Measurements from ENCODE around the gene KCNJ2. TPM values are rescaled to one million over a fixed set of nuclear protein-coding genes. Genes with fewer than 3 reads are reported as not detected.

Gene KCNJ2
- total and polyA plus RNA-seq, 10 of the 15 experiments (the other 5 are each of a cell fraction or from before 2014, with no cell fraction given), result 1.6 to 10.1 (median 3.2) TPM

DNA sequence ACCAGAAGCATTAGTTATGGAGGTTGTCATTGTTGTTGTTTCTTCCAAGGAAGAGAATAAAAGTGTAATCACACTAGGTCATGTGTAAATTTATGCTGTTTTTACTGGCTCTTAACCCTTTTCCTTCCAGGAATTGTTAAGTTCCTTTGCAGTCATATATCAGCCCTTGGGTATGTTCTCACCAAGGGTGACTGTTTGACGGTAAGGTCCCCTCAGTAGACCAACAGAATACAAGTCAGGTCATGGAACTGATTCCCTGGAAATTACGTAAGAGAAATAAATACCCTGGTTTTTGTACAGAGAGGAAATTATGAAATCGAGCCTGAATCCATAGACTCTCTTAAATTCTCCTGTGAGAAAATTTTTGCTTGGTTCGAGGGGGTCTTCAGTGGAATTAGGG is 11.2 kb upstream of the KCNJ2 start:
- Histone ChIP-seq H3K4me1 (ENCODE audit: control insufficient read depth, insufficient read depth, low read length) (no peaks in the 10 kb centered on the region), H3K79me2 (ENCODE audit: control insufficient read depth, insufficient read depth, low read length) (no peaks in the 10 kb centered on the region), H3K27me3 (replicated peaks in 1 of 2; ENCODE audit: control insufficient read depth in 2 of 2, insufficient read depth in 2 of 2, low read length in 1 of 2) (no peaks in the 10 kb centered on the region), H3K4me2 (ENCODE audit: control insufficient read depth, insufficient read depth) (no peak overlapping the region), H3K9ac (ENCODE audit: control insufficient read depth, insufficient read depth, low read length) (no peak overlapping the region), H3K27ac (ENCODE audit: control insufficient read depth, insufficient read depth) (no peak overlapping the region), H4K20me1 (ENCODE audit: control insufficient read depth, insufficient read depth) (no peaks in the 10 kb centered on the region), H3K9me3 (replicated peaks; ENCODE audit: control insufficient read depth, insufficient read depth, low read length) (no peaks in the 10 kb centered on the region), H3K4me3 (no peak overlapping the region), H2AFZ (ENCODE audit: control insufficient read depth, low read depth, low read length) (no peak overlapping the region), H3K36me3 (ENCODE audit: control insufficient read depth in 2 of 2, insufficient read depth in 2 of 2, low read length in 1 of 2) (no peaks in the 10 kb centered on the region)
- no peak for FAIRE-seq
- no peak for ATAC-seq
- DNase-seq (ENCODE audit: low read depth, low spot score), result no peak
- 32% methylated on average over 4 of the region's 4 CpGs for WGBS (ENCODE audit: insufficient coverage, insufficient replicate concordance, low lambda C conversion rate, missing lambda C conversion rate)
- in situ Hi-C loops (cut with MboI) (no loop called here), intact Hi-C loops (cut with micrococcal nuclease; ENCODE audit: unreplicated experiment) (loop anchor here (10.0 kb wide), 1 partner anchor 63 kb away; no protein-coding TSS in a partner anchor)
- CTCF ChIA-PET, result interaction anchor here (2.5 kb wide), 1 partner anchor 9 kb away, joined by 6 read pairs; no protein-coding TSS in a partner anchor
- POLR2A ChIA-PET, result no interaction called here
- RAD21 ChIA-PET (ENCODE audit: unreplicated experiment), result interaction anchor here (0.7 kb wide), 1 partner anchor 246 kb away, joined by 4 read pairs; no protein-coding TSS in a partner anchor
- TF ChIP-seq SMAD1 (IDR thresholded peaks at IDR 0.05; ENCODE audit: low read depth, partially characterized antibody) (no peak), FOXM1 (IDR thresholded peaks at IDR 0.05; ENCODE audit: low read depth, low read length) (no peak), ZBED1 (IDR thresholded peaks at IDR 0.05; ENCODE audit: borderline replicate concordance) (no peak), SIX5 (IDR thresholded peaks at IDR 0.05; ENCODE audit: low read depth, low read length, severe bottlenecking) (no peak), SREBF1 (IDR thresholded peaks at IDR 0.05; ENCODE audit: low read length) (no peak), PAX5 (IDR thresholded peaks at IDR 0.05; ENCODE audit: borderline replicate concordance, low read depth, low read length) (no peak), RB1 (IDR thresholded peaks at IDR 0.05; ENCODE audit: borderline replicate concordance) (no peak), ETV6 (conservative IDR thresholded peaks at IDR 0.05 in 1 of 2, IDR thresholded peaks at IDR 0.05 in 1 of 2; ENCODE audit: borderline replicate concordance in 1 of 2, low read depth in 1 of 2) (no peak)
- TF ChIP-seq, protein P1, sequence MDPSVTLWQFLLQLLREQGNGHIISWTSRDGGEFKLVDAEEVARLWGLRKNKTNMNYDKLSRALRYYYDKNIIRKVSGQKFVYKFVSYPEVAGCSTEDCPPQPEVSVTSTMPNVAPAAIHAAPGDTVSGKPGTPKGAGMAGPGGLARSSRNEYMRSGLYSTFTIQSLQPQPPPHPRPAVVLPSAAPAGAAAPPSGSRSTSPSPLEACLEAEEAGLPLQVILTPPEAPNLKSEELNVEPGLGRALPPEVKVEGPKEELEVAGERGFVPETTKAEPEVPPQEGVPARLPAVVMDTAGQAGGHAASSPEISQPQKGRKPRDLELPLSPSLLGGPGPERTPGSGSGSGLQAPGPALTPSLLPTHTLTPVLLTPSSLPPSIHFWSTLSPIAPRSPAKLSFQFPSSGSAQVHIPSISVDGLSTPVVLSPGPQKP (IDR thresholded peaks at IDR 0.05; ENCODE audit: low read depth, low read length), result no peak
- TF ChIP-seq, protein P2, sequence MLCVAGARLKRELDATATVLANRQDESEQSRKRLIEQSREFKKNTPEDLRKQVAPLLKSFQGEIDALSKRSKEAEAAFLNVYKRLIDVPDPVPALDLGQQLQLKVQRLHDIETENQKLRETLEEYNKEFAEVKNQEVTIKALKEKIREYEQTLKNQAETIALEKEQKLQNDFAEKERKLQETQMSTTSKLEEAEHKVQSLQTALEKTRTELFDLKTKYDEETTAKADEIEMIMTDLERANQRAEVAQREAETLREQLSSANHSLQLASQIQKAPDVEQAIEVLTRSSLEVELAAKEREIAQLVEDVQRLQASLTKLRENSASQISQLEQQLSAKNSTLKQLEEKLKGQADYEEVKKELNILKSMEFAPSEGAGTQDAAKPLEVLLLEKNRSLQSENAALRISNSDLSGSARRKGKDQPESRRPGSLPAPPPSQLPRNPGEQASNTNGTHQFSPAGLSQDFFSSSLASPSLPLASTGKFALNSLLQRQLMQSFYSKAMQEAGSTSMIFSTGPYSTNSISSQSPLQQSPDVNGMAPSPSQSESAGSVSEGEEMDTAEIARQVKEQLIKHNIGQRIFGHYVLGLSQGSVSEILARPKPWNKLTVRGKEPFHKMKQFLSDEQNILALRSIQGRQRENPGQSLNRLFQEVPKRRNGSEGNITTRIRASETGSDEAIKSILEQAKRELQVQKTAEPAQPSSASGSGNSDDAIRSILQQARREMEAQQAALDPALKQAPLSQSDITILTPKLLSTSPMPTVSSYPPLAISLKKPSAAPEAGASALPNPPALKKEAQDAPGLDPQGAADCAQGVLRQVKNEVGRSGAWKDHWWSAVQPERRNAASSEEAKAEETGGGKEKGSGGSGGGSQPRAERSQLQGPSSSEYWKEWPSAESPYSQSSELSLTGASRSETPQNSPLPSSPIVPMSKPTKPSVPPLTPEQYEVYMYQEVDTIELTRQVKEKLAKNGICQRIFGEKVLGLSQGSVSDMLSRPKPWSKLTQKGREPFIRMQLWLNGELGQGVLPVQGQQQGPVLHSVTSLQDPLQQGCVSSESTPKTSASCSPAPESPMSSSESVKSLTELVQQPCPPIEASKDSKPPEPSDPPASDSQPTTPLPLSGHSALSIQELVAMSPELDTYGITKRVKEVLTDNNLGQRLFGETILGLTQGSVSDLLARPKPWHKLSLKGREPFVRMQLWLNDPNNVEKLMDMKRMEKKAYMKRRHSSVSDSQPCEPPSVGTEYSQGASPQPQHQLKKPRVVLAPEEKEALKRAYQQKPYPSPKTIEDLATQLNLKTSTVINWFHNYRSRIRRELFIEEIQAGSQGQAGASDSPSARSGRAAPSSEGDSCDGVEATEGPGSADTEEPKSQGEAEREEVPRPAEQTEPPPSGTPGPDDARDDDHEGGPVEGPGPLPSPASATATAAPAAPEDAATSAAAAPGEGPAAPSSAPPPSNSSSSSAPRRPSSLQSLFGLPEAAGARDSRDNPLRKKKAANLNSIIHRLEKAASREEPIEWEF (IDR thresholded peaks at IDR 0.05; ENCODE audit: insufficient replicate concordance, low read depth, low read length), result no peak
- BruUV-seq (replicated peaks), result no TSS peak
- SMC1A ChIA-PET (ENCODE audit: uncharacterized antibody, unreplicated experiment), result interaction anchor here (1.4 kb wide), 1 partner anchor 8 kb away, joined by 3 read pairs; no protein-coding TSS in a partner anchor
